GM21528 (cell line): ENCODE results near the gene SH3GLB2.
"Not testable (repeated sequence)": the region's sequence is repeated elsewhere in the genome, so short reads cannot be mapped to it uniquely, and the experiment has no call there.

Source experiments
- ATAC-seq: cut with Tn5 transposase; IDR thresholded peaks from one replicate; pipeline ENCODE4 v1.9.1; 2021; ENCODE audit warnings: mild to moderate bottlenecking, moderate library complexity; ENCODE audit not compliant: unreplicated experiment, low FRiP score

SH3GLB2 gene

GRCh38 chr9:129004173-129004572, 24.0 kb downstream of the SH3GLB2 start:
- not testable (repeated sequence) for ATAC-seq

- no peak for ATAC-seq
Measured at GRCh38 chr9:129002992-129003391, 25.1 kb downstream of the SH3GLB2 start.

- ATAC-seq = no peak
Measured at GRCh38 chr9:129001504-129002325, 26.4 kb downstream of the SH3GLB2 start.

GRCh38 chr9:128999581-129000206, 28.4 kb downstream of the SH3GLB2 start:
- ATAC-seq = no peak

GRCh38 chr9:128998462-128998861, 29.7 kb downstream of the SH3GLB2 start:
- ATAC-seq = no peak

GRCh38 chr9:128995791-128996190, 32.3 kb downstream of the SH3GLB2 start:
- ATAC-seq = no peak

- no peak for ATAC-seq
Measured at GRCh38 chr9:128992995-128993394, 35.1 kb downstream of the SH3GLB2 start.

GRCh38 chr9:128987805-128988204, 40.3 kb downstream of the SH3GLB2 start:
- ATAC-seq = no peak

- ATAC-seq = no peak
Measured at GRCh38 chr9:128986671-128987070, 41.5 kb downstream of the SH3GLB2 start.

- no peak for ATAC-seq
Measured at GRCh38 chr9:128983536-128983935, 44.6 kb downstream of the SH3GLB2 start.

- ATAC-seq = no peak
Measured at GRCh38 chr9:128979111-128979510, 49.0 kb downstream of the SH3GLB2 start.

- ATAC-seq = no peak
Measured at GRCh38 chr9:128972956-128973355, 55.2 kb downstream of the SH3GLB2 start.

- ATAC-seq = no peak
Measured at GRCh38 chr9:128969491-128969890, 58.6 kb downstream of the SH3GLB2 start.

- not testable (repeated sequence) for ATAC-seq
Measured at GRCh38 chr9:128961403-128961802, 66.7 kb downstream of the SH3GLB2 start.
